ENCODE results near the gene TOR2A. TPM values are rescaled to one million over a fixed set of nuclear protein-coding genes. Genes with fewer than 3 reads are reported as not detected.

Gene TOR2A
- total RNA-seq, 4 donors from 2014 or later, result 5.9 to 8.9 (median 7.6) TPM

GRCh38 chr9:127753148-127753547 is 18.1 kb upstream of the TOR2A start:
- H3K4me1 ChIP-seq, result peaks cover 0 to 22% (median 12%) of the 10 kb centered on the region in 3 donors
- H3K27ac ChIP-seq, result no peak overlapping the region
- peaks cover 88% of the 10 kb centered on the region for H3K27me3 ChIP-seq
- no peaks in the 10 kb centered on the region for H3K9me3 ChIP-seq
- no peak overlapping the region for H3K4me3 ChIP-seq
- ATAC-seq, result no peak
- peaks cover 0 to 34% of the 10 kb centered on the region in 2 donors for H3K36me3 ChIP-seq
- TF ChIP-seq POLR2AphosphoS5 (IDR thresholded peaks at IDR 0.05), result no peak
- no peak for TF ChIP-seq CTCF (IDR thresholded peaks at IDR 0.05)
- no peak for TF ChIP-seq POLR2A (IDR thresholded peaks at IDR 0.05)
- no peak for TF ChIP-seq EP300 (IDR thresholded peaks at IDR 0.05)
- 66 to 70% methylated on average over 3 to 4 of the region's 8 CpGs for WGBS, 2 donors (ENCODE audit: low coverage in 1 of 2)

- TF ChIP-seq CTCF (IDR thresholded peaks at IDR 0.05) (no peak), POLR2AphosphoS5 (IDR thresholded peaks at IDR 0.05) (no peak), EP300 (IDR thresholded peaks at IDR 0.05) (no peak), POLR2A (IDR thresholded peaks at IDR 0.05) (no peak)
- WGBS, 2 donors (ENCODE audit: low coverage in 1 of 2), result 44 to 50% methylated on average over 4 to 10 of the region's 10 CpGs
- no peak for ATAC-seq
These were observed 16.4 kb upstream of the TOR2A start for GRCh38 chr9:127751269-127752054.

GRCh38 chr9:127749090-127749787 is 14.1 kb upstream of the TOR2A start:
- TF ChIP-seq POLR2AphosphoS5 (IDR thresholded peaks at IDR 0.05) (no peak), EP300 (IDR thresholded peaks at IDR 0.05) (no peak), POLR2A (IDR thresholded peaks at IDR 0.05) (no peak), CTCF (IDR thresholded peaks at IDR 0.05) (no peak)
- Histone ChIP-seq H3K4me1 (peaks cover 0 to 6% (median 3%) of the 10 kb centered on the region in 3 donors), H3K4me3 (no peak overlapping the region), H3K27ac (no peak overlapping the region), H3K9me3 (no peaks in the 10 kb centered on the region), H3K36me3 (peaks cover 0 to 52% of the 10 kb centered on the region in 2 donors), H3K27me3 (peaks cover 67% of the 10 kb centered on the region)
- WGBS, 2 donors (ENCODE audit: low coverage in 1 of 2), result 90% methylated on average over 2 of the region's 26 CpGs; no CpG with 5 or more reads in 1 of the 2 donors
- no peak for ATAC-seq

More at GRCh38 chr9:127751269-127752054, 16.4 kb upstream of the TOR2A start:
- H3K27me3 ChIP-seq, result peaks cover 80% of the 10 kb centered on the region
- H3K4me3 ChIP-seq, result no peak overlapping the region
- no peaks in the 10 kb centered on the region for H3K9me3 ChIP-seq
- H3K4me1 ChIP-seq, result peaks cover 0 to 22% (median 12%) of the 10 kb centered on the region in 3 donors
- H3K27ac ChIP-seq, result no peak overlapping the region
- peaks cover 0 to 44% of the 10 kb centered on the region in 2 donors for H3K36me3 ChIP-seq

DNA sequence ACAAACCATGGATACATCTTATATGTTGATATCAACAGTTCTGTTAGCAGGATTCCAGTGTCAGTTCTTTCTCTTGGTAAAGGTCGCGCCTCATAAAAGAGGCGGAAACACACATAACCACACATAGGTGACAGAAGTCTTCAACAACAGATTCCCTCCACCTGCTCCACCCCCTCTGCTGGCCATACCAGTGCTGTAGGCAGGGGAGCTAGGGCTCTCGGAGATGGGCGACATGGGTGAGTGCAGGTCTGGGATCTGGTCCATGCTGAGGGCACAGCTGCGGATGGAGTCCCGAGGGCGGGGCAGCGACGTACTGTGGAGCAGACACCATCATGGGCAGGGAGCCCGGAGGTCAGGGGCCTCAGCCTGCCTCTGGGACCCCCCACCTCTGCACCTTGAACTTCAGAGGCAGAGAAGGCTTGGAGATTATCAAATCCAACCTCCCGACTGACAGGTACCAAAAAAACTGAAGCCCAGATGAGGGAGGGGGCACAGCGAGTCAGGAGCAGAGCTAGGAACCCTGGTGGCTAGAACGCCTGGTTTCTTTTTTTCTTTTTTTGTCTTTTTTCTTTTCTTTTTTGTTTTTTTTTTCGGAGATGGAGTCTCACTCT is 12.0 kb upstream of the TOR2A start:
- H3K4me1 ChIP-seq, result peaks cover 0 to 10% (median 3%) of the 10 kb centered on the region in 3 donors
- no peak for ATAC-seq
- H3K36me3 ChIP-seq, result peaks cover 0 to 59% of the 10 kb centered on the region in 2 donors
- WGBS, 2 donors (ENCODE audit: low coverage in 1 of 2), result 69 to 74% methylated on average over 6 to 11 of the region's 15 CpGs
- H3K4me3 ChIP-seq, result no peak overlapping the region
- no peak for TF ChIP-seq CTCF (IDR thresholded peaks at IDR 0.05)
- no peak for TF ChIP-seq POLR2AphosphoS5 (IDR thresholded peaks at IDR 0.05)
- TF ChIP-seq POLR2A (IDR thresholded peaks at IDR 0.05), result no peak
- no peak for TF ChIP-seq EP300 (IDR thresholded peaks at IDR 0.05)
- no peaks in the 10 kb centered on the region for H3K9me3 ChIP-seq
- peaks cover 67% of the 10 kb centered on the region for H3K27me3 ChIP-seq
- H3K27ac ChIP-seq, result no peak overlapping the region

All from gastroesophageal sphincter (tissue), 4 donors.